NCI-H526 (cell line): ENCODE data around the gene IFNB1.

Experiments used
- DNase-seq, 2 experiments: peaks; one replicate each; lab custom pipeline; 2025; lab: John Stamatoyannopoulos, UW

IFNB1 gene

DNA sequence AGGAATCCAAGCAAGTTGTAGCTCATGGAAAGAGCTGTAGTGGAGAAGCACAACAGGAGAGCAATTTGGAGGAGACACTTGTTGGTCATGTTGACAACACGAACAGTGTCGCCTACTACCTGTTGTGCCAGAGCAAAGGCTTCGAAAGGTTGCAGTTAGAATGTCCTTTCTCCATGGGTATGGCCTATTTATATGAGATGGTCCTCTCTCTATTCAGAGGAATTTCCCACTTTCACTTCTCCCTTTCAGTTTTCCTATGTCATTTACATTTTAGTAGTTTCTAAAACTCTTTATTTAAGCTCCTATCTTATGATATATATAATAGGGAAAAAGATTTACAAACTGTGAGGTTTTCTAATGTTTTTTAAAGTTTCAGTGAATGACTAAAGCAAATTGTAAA is at the start of gene IFNB1:
Gene IFNB1, minus strand, starts transcription at position 162 of the 400 bp plus-strand sequence. Its CDS starts 73 bp downstream, at position 89.
- DNase-seq, result no peak

DNA sequence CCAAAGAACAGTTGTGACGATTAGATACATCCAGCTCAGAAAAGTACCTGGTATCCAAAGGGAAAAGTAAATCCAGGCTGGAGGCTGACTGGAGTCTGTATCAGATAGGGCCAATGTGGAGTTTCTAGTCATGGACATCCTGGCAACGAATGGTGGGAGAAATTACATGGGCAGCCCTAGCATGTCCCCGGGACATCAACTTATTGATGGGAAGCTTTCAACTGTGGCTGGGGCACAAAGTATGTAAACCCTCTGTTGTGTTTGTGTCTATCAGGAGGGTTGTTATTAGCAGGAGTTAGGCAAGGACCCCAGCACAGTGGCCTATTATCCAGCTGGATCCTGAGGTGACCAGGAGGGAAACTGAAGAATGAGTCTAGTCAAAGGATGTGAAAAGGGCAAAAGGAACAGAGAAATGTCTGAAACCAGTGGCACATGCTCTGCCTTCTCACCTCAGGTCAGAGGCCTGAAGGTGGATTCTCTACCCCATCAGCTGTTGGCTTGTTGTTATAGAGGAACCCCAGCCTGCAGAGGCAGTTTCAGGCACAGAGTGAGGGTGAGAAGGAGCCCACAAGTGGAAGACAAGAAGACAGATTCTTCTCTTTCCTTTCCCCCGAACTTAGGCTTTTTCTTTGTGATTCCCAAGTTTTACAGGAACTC is 44.0 kb upstream of the IFNB1 start:
- no peak for DNase-seq

DNA sequence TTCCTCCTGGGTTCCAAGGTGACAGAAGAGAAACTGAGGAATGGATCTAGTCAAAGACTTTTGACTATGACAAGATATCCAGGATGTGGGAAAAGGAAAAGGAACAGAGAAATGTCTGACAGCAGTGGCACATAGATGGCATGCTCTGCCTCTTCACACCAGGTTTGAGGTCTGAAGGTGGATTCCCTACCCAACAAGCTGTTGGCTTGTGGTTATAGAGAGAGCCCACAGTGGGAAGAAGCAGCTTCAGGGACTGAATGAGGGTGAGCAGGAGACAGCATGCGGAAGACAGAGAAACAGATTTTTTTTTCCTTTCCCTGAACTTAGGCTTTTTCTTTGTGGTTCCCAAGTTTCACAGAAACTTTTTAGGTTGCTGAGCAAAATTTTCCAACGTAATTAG is 43.3 kb upstream of the IFNB1 start:
- DNase-seq, result no peak

DNA sequence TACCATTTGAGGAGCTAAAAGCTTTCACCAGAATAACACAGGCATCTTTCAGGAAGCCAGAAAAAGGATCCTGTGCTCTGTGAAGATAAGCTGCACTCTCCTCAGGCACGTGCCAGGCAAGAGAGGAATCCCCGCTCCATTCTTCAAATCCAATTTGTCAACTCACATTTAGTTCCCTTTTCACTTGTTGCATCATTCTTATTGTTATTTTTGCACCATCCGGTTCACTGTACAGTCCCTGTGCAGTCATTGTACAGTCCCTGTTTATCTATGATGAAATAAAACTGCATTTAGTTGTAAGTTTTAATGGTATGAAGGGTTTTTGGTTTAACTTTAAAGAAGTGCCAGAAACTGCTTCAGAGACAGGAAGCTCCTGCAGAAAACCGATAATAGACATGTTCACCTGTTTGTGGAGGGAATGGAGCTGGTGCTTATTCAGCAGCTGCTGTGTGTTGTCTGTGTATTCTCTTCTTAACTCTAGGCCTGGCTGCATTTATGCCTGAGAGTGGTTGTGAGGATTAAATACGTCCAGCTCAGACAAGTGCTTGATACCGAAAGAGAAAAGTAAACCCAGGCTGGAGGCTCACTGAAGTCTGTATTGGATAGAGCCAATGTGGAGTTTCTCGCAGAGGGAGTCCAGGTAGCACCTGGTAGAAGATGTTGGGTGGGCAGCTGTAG is 41.5 kb upstream of the IFNB1 start:
- DNase-seq, result no peak

DNA sequence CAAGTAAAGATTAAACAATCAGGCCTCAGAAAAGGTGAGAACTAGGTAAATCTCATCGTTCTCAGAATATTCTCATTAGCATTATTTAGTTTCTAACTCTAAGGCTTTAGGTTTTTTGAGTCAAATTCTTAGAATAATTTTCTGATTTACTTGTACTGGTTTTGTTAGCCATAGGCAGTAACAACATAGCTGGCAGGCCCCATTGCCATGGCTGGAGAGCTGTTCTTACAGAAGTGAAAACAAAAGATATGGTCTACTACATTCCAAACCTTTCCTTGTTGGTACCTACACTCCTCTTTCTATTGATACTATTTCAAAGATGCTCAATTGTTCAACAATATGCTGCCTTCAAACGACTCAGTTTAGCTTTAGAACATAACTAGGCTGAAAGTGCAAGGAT is 36.6 kb upstream of the IFNB1 start:
- no peak for DNase-seq

DNA sequence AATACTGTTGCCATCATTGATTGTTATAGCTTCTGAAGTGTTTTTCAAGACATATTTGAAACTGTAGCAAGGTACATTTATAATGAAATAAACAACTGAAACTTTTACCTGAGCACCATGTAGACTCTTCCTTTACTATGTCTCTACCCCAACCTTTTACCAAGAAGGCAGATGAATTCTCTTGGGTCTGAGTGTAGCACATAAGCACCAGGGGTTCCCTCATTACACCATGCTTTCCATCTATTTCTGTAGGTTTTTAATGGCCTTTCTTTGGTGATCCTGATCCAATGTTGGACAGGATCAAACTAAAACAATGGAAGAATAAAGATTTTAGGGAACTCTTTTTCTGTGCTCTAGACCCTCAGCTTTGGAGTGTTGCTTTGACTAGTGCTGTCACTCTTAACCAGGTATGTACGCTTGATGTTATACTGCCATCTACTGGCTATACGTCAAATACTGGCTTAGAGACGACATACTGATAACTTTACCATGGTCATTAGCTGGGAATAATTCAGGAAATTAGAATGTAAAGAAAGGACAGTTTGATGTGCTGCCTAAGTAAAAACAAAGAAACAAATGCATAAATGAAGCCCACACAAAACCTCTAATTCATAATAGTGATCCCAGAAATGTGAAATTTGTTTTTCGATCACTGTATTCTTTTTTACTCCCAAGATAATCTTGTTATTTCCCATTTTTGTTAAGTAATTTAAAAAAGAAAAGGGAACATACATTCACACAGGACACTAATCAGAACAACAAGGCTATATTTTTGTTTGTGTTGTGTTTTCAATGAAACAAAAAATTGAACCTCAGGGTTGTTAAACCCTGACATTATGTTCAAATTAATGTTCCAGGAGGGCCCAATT is 33.2 kb upstream of the IFNB1 start:
- peak; percentile 53 to 88 for DNase-seq

DNA sequence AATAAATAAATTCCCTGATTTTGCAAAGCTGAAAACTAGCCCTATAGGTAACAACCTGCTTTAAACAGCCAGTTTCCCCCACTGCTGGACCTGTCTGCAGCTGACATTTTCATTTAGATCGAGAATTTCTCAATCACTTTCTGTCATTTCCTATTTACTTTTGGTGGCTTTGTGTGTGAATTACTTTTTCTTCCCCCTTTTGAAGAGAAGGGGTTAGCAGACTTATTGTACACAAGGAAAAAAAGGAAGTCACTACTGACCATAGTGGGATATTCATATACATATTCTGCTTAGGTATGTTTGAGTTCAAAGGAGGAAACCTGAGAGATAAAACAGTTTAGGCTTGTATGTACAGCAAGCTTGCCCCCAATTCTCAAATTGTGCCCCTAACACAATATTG is 27.0 kb upstream of the IFNB1 start:
- no peak for DNase-seq

DNA sequence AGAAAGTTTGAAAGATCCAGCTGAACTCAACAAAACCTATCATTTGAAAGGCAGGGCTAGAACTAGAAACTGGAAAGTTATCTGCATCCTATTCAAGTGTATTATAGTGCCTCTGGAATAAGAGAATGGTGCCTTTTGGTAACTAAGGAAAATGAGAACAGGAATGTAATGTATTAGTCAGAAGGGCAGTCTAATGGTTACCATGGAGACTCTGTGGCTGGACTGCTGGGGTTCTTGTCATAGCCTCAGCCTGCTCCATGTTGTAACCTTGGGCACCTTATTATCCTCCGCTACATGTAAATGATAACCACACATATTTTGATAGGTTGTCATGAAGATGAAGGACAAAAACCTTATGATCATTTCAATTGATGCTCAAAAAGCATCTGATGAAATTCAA is 24.6 kb upstream of the IFNB1 start:
- DNase-seq, result no peak

DNA sequence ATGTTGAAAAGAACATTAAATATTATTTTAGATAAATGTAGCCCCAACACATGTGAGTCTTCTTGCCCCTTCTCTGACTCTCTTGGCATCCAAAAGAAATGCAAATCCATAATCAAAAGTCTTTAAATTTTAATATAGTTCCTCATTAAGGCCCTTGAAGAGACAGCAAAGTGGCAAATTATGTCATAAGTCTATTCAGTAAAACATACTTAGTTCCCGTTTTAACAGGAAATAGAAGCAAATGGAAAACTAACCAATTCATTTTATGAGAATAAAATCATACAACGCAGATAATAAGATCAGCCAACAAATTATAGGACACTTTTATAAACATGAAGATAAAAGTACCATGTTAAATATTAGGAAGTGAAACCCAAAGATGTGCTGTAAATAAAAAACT is 20.1 kb upstream of the IFNB1 start:
- no peak for DNase-seq

- no peak for DNase-seq
These were observed 19.1 kb upstream of the IFNB1 start for GRCh38 chr9:21096901-21097255.

DNA sequence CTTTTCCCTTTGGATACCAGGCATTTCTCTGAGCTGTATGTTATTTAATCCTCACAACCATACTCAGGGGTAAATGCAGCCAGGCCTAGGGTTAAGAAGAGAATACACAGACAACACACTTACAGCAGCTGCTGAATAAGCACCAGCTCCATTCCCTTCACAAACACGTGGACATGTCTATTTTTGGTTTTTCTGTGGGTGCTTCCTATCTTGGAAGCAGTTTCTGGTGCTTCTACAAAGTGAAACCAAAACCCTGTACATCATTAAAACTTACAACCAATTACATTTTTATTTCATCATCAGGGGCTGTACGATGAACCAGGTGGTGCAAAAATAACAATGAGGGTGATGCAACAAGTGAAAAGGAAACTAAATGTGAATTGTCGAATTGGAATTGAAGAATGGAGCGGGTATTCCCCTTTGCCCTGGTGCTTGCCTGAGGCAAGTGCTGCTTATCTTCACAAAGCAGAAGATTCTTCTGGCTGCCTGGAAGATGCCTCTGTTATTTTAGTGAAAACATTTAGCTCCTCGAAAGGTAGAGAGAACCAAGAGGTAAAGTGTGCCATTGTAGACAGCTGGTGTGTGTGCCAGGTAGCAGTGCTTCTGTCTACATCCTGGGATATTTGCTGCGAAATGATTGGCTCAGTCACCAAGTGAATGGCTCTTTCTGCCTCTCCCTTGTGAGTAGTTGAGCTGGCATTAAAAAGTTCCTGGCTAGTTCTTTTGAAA is 18.6 kb upstream of the IFNB1 start:
- DNase-seq, result no peak

DNA sequence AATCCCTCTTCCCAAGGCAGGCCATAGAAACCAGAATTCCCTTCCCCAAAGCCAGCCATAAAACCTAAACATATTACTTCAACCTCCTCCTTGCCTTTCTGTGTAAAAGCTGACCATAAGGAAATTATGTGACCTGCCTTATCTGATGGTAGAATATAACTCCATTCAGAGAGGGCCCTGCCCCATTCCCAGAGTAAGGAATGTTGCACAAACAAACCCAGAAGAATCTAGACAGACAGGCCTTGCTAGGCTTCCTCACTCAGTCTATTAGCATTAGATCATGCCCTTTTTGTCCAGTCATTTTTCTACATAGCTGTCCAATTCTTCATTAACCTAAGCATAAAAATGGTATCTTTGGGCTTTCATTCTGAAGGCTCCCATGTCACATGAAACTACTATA is 17.8 kb upstream of the IFNB1 start:
- DNase-seq, result no peak

GRCh38 chr9:21086538-21086937 is 8.8 kb upstream of the IFNB1 start:
- no peak for DNase-seq

DNA sequence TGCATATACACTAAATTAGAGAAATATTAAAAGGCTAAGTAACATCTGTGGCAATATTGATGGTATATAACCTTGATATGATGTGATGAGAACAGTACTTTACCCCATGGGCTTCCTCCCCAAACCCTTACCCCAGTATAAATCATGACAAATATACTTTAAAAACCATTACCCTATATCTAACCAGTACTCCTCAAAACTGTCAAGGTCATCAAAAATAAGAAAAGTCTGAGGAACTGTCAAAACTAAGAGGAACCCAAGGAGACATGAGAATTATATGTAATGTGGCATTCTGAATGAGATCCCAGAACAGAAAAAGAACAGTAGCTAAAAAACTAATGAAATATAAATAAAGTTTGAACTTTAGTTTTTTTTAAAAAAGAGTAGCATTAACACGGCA is 7.3 kb upstream of the IFNB1 start:
- DNase-seq, result no peak

- no peak for DNase-seq
These were observed 6.6 kb upstream of the IFNB1 start for GRCh38 chr9:21084242-21084850.

- DNase-seq, result no peak
These were observed 4.9 kb upstream of the IFNB1 start for GRCh38 chr9:21082671-21083070.

GRCh38 chr9:21081999-21082398 is 4.3 kb upstream of the IFNB1 start:
- no peak for DNase-seq

- DNase-seq, result no peak
These were observed 3.7 kb upstream of the IFNB1 start for GRCh38 chr9:21081451-21081850.

DNA sequence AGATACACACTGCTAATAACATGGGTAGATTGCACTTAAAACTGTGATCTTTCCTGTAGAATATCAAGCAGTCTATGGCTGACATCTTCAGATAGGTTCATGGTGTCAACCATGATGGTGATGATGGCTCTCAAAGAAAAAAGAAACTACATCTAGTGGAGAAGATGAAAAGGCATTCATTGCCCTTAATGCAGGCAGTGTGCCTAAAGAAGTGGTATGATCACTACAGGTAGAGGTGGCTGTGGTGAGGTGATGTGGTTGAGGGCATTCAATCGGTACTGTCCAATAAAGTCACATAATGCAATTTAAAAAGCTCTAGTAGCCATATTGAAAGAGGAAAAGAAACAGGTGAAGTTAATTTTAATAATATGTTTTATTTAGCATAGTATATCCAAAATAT is 3.1 kb upstream of the IFNB1 start:
- no peak for DNase-seq

- DNase-seq, result no peak
These were observed 960 bp upstream of the IFNB1 start for GRCh38 chr9:21078702-21079101.

- DNase-seq, result no peak
These were observed 2.3 kb downstream of the IFNB1 start for GRCh38 chr9:21075484-21075883.

DNA sequence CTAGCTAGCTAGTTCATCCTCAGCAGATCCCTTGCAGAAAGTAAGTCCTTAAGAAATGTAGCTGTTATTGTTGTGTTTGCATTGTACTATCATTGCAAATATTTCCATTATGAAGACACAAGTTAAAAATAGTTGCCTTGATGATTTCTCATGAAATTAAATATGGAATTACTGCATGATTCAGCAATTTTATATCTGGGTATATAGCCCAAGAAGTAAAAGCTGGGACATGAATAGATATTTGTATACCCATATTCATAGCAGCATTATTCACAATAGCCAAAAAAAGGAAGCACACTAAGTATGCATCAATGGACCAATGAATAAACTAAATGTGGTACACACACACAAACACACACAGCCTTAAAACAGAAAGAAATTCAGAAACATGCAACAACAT is 6.8 kb downstream of the IFNB1 start:
- DNase-seq, result no peak
